ENCODE measurements around the gene ANKRD33B.

DNA sequence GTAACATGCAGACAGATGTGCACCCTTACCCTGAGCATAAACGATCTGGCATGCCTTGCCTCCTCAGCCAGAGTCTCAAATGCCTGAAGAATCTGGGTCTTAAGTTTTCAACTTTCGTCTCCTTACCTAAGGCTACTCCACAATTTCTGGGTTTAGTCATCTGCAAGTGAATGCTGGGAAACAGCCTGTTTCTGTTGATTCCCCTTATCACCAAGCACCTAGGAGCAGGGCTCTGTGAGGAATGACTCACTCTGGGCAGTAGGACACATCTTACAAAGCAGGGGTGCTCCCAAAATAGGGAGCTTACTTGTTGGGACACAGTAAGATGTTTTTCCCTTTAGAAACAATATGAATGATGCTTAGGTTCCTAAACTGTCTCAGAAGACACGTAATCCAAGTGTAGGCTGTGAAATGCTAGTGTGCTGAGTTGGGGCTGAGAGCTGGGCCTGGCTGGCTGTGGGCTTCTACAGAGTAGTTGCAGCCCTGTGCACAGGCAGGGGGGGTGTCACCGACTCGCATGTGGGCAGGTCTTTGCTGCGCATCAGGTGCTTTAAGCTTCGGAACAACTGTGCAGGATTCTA, 139.1 kb downstream of the ANKRD33B start:
- TF ChIP-seq, protein P1, sequence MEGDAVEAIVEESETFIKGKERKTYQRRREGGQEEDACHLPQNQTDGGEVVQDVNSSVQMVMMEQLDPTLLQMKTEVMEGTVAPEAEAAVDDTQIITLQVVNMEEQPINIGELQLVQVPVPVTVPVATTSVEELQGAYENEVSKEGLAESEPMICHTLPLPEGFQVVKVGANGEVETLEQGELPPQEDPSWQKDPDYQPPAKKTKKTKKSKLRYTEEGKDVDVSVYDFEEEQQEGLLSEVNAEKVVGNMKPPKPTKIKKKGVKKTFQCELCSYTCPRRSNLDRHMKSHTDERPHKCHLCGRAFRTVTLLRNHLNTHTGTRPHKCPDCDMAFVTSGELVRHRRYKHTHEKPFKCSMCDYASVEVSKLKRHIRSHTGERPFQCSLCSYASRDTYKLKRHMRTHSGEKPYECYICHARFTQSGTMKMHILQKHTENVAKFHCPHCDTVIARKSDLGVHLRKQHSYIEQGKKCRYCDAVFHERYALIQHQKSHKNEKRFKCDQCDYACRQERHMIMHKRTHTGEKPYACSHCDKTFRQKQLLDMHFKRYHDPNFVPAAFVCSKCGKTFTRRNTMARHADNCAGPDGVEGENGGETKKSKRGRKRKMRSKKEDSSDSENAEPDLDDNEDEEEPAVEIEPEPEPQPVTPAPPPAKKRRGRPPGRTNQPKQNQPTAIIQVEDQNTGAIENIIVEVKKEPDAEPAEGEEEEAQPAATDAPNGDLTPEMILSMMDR (IDR thresholded peaks at IDR 0.05 in 8 of 11, conservative IDR thresholded peaks at IDR 0.05 in 3 of 11): no peak
- TF ChIP-seq POLR2AphosphoS5 (IDR thresholded peaks at IDR 0.05): no peak
